Left ventricle myocardium superior (tissue), 1 donor: ENCODE results near the gene ZNF827. TPM values are rescaled to one million over a fixed set of nuclear protein-coding genes. Genes with fewer than 3 reads are reported as not detected.

Experiments used
- ATAC-seq: fragments of 200-7000 bp; cut with Tn5 transposase; one replicate; pipeline ENCODE4 v1.9.1; 2020; ENCODE audit warnings: mild to moderate bottlenecking, moderate library complexity
- DNase-seq: peaks from one replicate; pipeline ENCODE4 v3.0.0-alpha.2; 2020
- intact Hi-C: fragments of 100-400 bp; cut with micrococcal nuclease; formaldehyde crosslinking; loops from one replicate; pipeline ENCODE4 v1.11.0; 2022
- total RNA-seq: library from RNA; stranded (reverse); fragmentation: NEBNext Ultra II Directional; extraction: Animal tissue kit (Norgen Biotek cat#: 25700); gene quantifications from one replicate; pipeline ENCODE4 v1.2.1, GENCODE V29; 2021
- donor health status: DM: no; HTN: yes; CAD: no; lungs with severe emphysema.

ZNF827 gene
- total RNA-seq, 1 donor from 2014 or later: 13.8 TPM

GRCh38 chr4:145816091-145816490 is 122.5 kb downstream of the ZNF827 start:
- ATAC-seq (no peak), DNase-seq (no peak)
- intact Hi-C loops: no loop called here

- no peak for ATAC-seq
- intact Hi-C loops: no loop called here
Measured at GRCh38 chr4:145815626-145816025, 123.0 kb downstream of the ZNF827 start.

GRCh38 chr4:145815027-145815612 is 123.5 kb downstream of the ZNF827 start:
- ATAC-seq: no peak
- DNase-seq: no peak
- intact Hi-C loops: no loop called here

More at GRCh38 chr4:145815626-145816025, 123.0 kb downstream of the ZNF827 start:
- DNase-seq: no peak

- ATAC-seq (no peak), DNase-seq (no peak)
- intact Hi-C loops: no loop called here
Measured at GRCh38 chr4:145814246-145814645, 124.4 kb downstream of the ZNF827 start.

- intact Hi-C loops: no loop called here
- DNase-seq: no peak
- no peak for ATAC-seq
Measured at GRCh38 chr4:145812919-145813318, 125.7 kb downstream of the ZNF827 start.

- intact Hi-C loops: no loop called here
- DNase-seq (no peak), ATAC-seq (no peak)
Measured at GRCh38 chr4:145808848-145809512, 129.6 kb downstream of the ZNF827 start.

- ATAC-seq: peak; percentile 50
- intact Hi-C loops: no loop called here
Measured at GRCh38 chr4:145808021-145808650, 130.5 kb downstream of the ZNF827 start.

GRCh38 chr4:145805490-145805889 is 133.1 kb downstream of the ZNF827 start:
- DNase-seq (peak; percentile 32), ATAC-seq (peak; percentile 26)
- intact Hi-C loops: no loop called here

More at GRCh38 chr4:145808021-145808650, 130.5 kb downstream of the ZNF827 start:
- no peak for DNase-seq

- peak; percentile 92 for ATAC-seq
- DNase-seq: no peak
- intact Hi-C loops: no loop called here
Measured at GRCh38 chr4:145804116-145804515, 134.5 kb downstream of the ZNF827 start.

GRCh38 chr4:145799223-145799622 is 139.4 kb downstream of the ZNF827 start:
- no peak for ATAC-seq
- intact Hi-C loops: no loop called here

GRCh38 chr4:145797278-145797677 is 141.3 kb downstream of the ZNF827 start:
- intact Hi-C loops: no loop called here
- no peak for ATAC-seq

More at GRCh38 chr4:145799223-145799622, 139.4 kb downstream of the ZNF827 start:
- no peak for DNase-seq

GRCh38 chr4:145796346-145796745 is 142.3 kb downstream of the ZNF827 start:
- intact Hi-C loops: no loop called here
- ATAC-seq (no peak), DNase-seq (no peak)

More at GRCh38 chr4:145797278-145797677, 141.3 kb downstream of the ZNF827 start:
- no peak for DNase-seq

- ATAC-seq: no peak
- no peak for DNase-seq
- intact Hi-C loops: no loop called here
Measured at GRCh38 chr4:145795521-145795920, 143.1 kb downstream of the ZNF827 start.

GRCh38 chr4:145792429-145792828 is 146.2 kb downstream of the ZNF827 start:
- no peak for DNase-seq
- peak; percentile 54 for ATAC-seq
- intact Hi-C loops: no loop called here

GRCh38 chr4:145791988-145792387 is 146.6 kb downstream of the ZNF827 start:
- DNase-seq: no peak
- ATAC-seq: peak; percentile 78
- intact Hi-C loops: no loop called here

- intact Hi-C loops: no loop called here
- ATAC-seq: no peak
Measured at GRCh38 chr4:145788755-145789154, 149.9 kb downstream of the ZNF827 start.

GRCh38 chr4:145786830-145787229 is 151.8 kb downstream of the ZNF827 start:
- intact Hi-C loops: no loop called here
- no peak for DNase-seq
- no peak for ATAC-seq

More at GRCh38 chr4:145788755-145789154, 149.9 kb downstream of the ZNF827 start:
- DNase-seq: no peak

- DNase-seq: no peak
- intact Hi-C loops: no loop called here
- no peak for ATAC-seq
Measured at GRCh38 chr4:145786261-145786660, 152.4 kb downstream of the ZNF827 start.

- ATAC-seq (peak; percentile 43), DNase-seq (no peak)
- intact Hi-C loops: no loop called here
Measured at GRCh38 chr4:145785391-145786008, 153.1 kb downstream of the ZNF827 start.

GRCh38 chr4:145784036-145784435 is 154.6 kb downstream of the ZNF827 start:
- no peak for DNase-seq
- ATAC-seq: no peak

More at GRCh38 chr4:145784036-145784435, 154.6 kb downstream of the ZNF827 start:
- intact Hi-C loops: no loop called here
